ENCODE measurements around the gene STUM.

STUM gene

DNA sequence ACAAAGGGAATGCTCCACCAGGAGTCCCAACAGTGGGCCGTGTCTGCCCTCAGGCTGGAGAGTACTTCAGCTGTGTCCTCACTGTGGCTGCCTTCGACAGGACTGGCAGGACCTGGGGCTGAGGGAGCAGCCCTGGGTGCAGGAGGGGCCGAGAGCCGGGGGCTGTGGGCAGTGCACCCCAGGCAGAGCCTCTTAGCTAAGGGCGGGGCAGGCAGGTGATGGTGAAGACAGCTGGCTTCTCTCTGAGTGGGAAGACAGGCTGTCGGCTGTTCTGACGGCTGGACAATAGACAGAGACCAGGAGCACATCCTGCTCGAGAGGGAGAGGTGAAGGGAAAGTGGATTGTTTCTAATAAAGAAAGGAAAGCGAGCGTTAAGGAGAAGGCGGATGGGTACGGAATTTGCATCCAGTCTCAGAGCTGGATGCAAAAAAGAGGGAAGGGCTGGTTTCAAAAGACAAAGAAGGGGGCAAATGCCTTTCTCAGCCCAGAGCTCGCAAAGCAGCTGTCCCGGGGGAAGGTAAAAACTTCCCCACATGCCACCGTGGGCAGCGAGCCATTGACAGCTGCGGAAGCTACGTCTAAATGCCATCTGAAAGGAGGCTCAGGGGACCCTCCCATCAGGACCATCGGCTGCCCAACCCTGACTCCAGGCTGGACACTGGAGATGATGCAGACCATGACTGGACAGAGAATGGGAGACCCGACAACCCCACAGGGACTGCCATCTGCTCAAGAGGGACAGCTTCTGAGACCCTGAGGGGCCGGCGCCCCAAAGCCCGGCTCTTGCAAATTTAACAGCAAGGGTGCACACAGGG lies 92.0 kb downstream of the STUM start:
- DNase-seq (ENCODE audit: low read depth): no peak

GRCh38 chr1:226641671-226642231 lies 93.2 kb downstream of the STUM start:
- no peak for DNase-seq (ENCODE audit: low read depth)

DNA sequence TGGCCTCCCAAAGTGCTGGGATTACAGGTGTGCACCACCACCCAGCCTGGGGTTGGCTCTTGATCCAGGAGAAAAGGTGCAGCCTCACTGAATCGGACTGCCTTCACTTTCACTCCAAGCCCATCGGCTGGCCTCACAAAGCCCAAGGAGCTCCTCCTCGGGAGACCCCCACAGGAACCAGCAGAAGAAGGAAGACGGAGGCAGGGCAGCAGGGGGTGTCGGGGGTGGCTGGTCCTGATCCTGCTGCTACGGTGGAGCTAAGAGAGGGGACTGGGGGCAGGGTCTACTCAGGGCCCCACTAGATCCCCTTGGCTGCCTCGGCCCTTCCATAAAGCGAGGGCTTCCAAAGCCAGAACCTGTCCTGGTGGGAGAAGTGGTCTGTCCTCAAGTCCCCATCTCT lies 93.9 kb downstream of the STUM start:
- DNase-seq (ENCODE audit: low read depth): no peak

- peak; percentile 64 for DNase-seq (ENCODE audit: low read depth)
Measured at GRCh38 chr1:226643177-226643576, 94.6 kb downstream of the STUM start.

DNA sequence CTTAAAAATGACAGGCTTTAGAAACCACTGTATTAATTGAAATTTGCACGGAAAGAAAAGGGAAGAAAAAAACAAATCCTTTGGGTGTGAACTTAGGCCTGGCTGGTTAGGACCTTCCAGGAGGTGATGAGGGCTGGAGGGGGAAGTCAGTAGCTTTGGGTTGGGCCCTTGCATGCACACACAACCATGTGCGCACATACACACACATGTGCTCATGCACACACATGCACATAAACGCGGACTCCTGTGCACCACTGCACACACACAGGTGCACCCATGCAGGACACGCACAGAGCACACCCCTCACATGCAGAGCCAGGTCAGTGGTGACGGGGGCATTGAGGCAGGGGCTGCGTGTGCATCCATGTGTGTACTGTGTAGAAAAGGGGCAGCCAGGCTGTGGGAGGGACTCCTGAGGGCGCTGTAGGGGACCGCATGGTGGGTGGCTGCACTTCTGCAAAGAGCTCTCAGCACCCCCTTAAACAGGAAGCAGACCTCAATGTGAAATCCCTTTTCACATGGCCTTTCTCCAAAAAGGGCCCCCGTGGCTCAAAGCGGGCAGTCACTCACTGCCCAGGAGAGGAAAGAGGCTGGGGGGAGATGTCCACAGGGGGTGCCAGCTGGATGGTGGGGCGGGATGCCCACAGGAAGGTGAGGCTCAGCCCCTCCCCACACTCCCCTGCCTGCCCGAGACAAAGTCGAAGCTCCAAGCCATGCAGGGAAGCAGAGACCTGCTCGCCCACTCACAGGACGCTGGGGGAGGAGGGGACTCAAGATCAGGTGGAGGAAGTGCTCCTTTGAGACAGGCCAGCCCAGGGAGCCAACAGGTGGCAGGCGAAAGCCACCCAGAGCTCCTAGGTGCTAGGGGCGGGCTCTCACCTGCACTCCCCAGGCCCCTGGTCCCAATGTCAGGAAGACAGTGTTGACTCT lies 95.3 kb downstream of the STUM start:
- DNase-seq (ENCODE audit: low read depth): no peak

DNA sequence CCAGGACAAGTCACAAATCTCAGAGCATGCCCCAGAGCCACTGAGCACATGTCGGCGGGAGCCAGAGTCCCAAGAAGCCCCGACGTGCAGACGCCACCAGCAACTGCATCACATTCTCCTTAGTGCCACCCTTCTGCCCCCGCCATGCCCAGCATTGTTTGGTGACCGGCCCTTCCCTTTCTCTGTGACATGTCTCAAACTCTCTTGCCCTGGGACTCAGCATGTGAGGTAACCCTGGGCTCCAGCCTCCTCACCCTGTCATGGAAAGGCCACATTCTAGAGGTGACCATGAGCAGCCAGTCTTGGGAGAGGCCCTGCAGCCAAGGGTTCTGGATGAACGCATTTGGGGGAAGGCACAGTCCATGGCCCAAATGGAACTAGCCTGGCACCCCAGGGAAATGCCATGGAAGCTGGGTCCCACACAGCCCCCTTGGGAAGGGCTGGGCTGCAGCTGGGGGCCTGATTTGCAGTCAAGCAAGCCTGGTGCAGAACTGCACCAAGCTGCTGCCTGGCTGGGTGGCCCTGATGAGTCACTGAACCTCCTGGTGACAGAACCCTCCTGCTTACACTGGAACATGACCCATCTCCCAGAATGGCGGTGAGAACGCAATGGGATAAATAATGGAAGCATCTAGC lies 96.1 kb downstream of the STUM start:
- DNase-seq (ENCODE audit: low read depth): no peak

- no peak for DNase-seq (ENCODE audit: low read depth)
Measured at GRCh38 chr1:226645279-226645976, 96.9 kb downstream of the STUM start.

- no peak for DNase-seq (ENCODE audit: low read depth)
Measured at GRCh38 chr1:226646026-226646869, 97.7 kb downstream of the STUM start.

DNA sequence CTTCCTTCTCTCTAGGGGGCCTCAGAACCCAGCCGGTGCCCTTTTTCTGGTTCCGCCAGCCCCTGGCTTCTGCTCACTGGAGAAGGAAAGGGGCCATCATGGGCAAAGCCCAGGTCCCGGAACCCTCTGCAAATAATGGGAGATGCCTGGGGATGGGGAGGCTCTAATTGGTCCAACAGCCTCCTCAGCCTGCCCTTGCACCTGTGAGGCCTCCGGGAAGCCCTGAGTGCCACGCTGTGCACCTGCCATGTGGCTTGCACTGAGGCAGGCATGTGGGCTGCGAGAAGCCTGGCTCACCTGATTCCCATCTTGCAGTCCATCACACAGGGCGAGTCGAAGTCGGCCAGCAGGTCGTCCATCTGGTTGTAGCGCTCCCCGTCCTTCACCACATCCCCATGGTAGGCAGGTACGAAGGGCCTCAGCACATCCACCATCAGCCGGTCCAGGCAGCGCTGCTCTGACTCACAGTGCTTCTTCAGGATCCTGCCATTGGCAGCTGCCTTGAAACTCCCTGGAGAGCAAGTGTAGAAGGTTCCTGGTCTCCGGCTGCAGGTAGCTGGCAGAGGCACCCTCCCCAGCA lies 98.4 kb downstream of the STUM start:
- DNase-seq (ENCODE audit: low read depth): no peak

- no peak for DNase-seq (ENCODE audit: low read depth)
Measured at GRCh38 chr1:226647719-226648118, 99.2 kb downstream of the STUM start.

DNA sequence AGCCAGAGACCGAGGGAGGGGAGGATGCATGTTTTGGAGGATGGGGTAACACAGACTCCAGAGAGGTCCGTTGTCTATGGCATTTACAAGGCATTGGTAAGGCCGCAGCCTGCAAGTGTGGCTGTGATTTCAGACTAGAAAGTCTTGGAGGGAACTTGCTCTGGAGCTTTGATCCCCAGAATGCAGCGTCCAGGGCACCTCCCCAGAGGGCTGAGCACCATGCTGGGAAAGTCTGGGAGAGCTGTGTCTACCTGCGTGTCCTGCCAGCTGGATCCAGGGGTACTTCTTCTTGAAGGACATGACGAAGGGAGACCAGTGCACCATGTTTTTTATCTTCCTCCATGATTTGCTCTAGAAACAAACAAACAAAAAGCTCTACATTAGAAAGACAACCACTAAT lies 99.9 kb downstream of the STUM start:
- DNase-seq (ENCODE audit: low read depth): no peak

- no peak for DNase-seq (ENCODE audit: low read depth)
Measured at GRCh38 chr1:226649244-226649643, 100.7 kb downstream of the STUM start.

- no peak for DNase-seq (ENCODE audit: low read depth)
Measured at GRCh38 chr1:226649780-226650179, 101.2 kb downstream of the STUM start.

- no peak for DNase-seq (ENCODE audit: low read depth)
Measured at GRCh38 chr1:226650236-226650841, 101.8 kb downstream of the STUM start.

- no peak for DNase-seq (ENCODE audit: low read depth)
Measured at GRCh38 chr1:226651041-226651731, 102.6 kb downstream of the STUM start.

GRCh38 chr1:226651732-226652105 lies 103.2 kb downstream of the STUM start:
- DNase-seq (ENCODE audit: low read depth): no peak

- no peak for DNase-seq (ENCODE audit: low read depth)
Measured at GRCh38 chr1:226652613-226653012, 104.0 kb downstream of the STUM start.

DNA sequence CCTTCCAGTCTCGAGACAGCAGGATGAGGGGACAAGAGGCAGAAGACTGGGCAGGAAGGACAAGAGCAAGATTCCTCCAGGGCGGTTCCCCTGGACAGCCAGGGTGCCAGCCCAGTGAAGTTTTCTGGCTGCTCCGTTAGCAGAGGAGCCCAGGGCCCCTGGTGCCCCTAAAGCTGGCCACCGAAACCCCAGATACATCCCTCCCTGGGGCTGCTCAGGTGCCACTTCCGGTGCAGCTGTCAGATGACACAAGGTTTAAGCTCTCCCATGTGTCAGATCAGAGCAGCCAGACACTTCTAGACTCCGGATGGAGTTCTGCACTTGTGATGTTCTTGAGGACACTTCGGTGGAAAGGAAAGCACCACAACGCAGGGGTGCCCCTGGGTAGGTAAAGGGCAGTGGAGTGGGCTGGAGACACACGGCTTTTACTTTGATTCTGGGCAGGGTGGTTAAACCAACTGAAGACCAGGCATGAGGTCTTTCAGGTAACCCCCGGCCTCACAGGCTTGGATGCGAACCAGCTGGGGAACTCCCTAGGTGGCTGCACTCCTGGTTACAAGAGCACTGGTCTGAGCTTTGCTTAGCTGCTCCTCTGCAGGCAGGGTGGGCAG lies 104.9 kb downstream of the STUM start:
- no peak for DNase-seq (ENCODE audit: low read depth)
